ENCODE measurements around the gene SAMHD1.
"Not testable (repeated sequence)": the region's sequence is repeated elsewhere in the genome, so short reads cannot be mapped to it uniquely, and the experiment has no call there.

The SAMHD1 gene

GRCh38 chr20:36974660-36975059, 23.2 kb upstream of the SAMHD1 start:
- no peak for TF ChIP-seq CTCF (IDR thresholded peaks at IDR 0.05; ENCODE audit: insufficient read depth, low read length, poor library complexity, severe bottlenecking)
- H3K4me3 ChIP-seq (replicated peaks; ENCODE audit: low read depth, low read length) = no peak overlapping the region
- H3K27me3 ChIP-seq (replicated peaks; ENCODE audit: control insufficient read depth, insufficient read depth, low read length) = no peaks in the 10 kb centered on the region
- H3K36me3 ChIP-seq (ENCODE audit: control insufficient read depth, insufficient read depth, low read length) = no peaks in the 10 kb centered on the region
- no peak for DNase-seq (ENCODE audit: extremely low read depth, insufficient read length)

- no peak for TF ChIP-seq CTCF (IDR thresholded peaks at IDR 0.05; ENCODE audit: insufficient read depth, low read length, poor library complexity, severe bottlenecking)
- Histone ChIP-seq H3K36me3 (ENCODE audit: control insufficient read depth, insufficient read depth, low read length) (no peaks in the 10 kb centered on the region), H3K27me3 (replicated peaks; ENCODE audit: control insufficient read depth, insufficient read depth, low read length) (no peaks in the 10 kb centered on the region), H3K4me3 (replicated peaks; ENCODE audit: low read depth, low read length) (no peak overlapping the region)
- DNase-seq (ENCODE audit: extremely low read depth, insufficient read length) = no peak
Measured at GRCh38 chr20:36971103-36971502, 19.6 kb upstream of the SAMHD1 start.

GRCh38 chr20:36969478-36970186, 18.1 kb upstream of the SAMHD1 start:
- TF ChIP-seq CTCF (IDR thresholded peaks at IDR 0.05; ENCODE audit: insufficient read depth, low read length, poor library complexity, severe bottlenecking) = no peak
- no peak for DNase-seq (ENCODE audit: extremely low read depth, insufficient read length)
- Histone ChIP-seq H3K4me3 (replicated peaks; ENCODE audit: low read depth, low read length) (no peak overlapping the region), H3K27me3 (replicated peaks; ENCODE audit: control insufficient read depth, insufficient read depth, low read length) (no peaks in the 10 kb centered on the region), H3K36me3 (ENCODE audit: control insufficient read depth, insufficient read depth, low read length) (no peaks in the 10 kb centered on the region)

- no peak for DNase-seq (ENCODE audit: extremely low read depth, insufficient read length)
- no peaks in the 10 kb centered on the region for H3K36me3 ChIP-seq (ENCODE audit: control insufficient read depth, insufficient read depth, low read length)
- no peaks in the 10 kb centered on the region for H3K27me3 ChIP-seq (replicated peaks; ENCODE audit: control insufficient read depth, insufficient read depth, low read length)
- H3K4me3 ChIP-seq (replicated peaks; ENCODE audit: low read depth, low read length) = no peak overlapping the region
- TF ChIP-seq CTCF (IDR thresholded peaks at IDR 0.05; ENCODE audit: insufficient read depth, low read length, poor library complexity, severe bottlenecking) = no peak
Measured at GRCh38 chr20:36969051-36969450, 17.5 kb upstream of the SAMHD1 start.

- H3K36me3 ChIP-seq (ENCODE audit: control insufficient read depth, insufficient read depth, low read length) = no peaks in the 10 kb centered on the region
- TF ChIP-seq CTCF (IDR thresholded peaks at IDR 0.05; ENCODE audit: insufficient read depth, low read length, poor library complexity, severe bottlenecking) = no peak
- no peak for DNase-seq (ENCODE audit: extremely low read depth, insufficient read length)
- H3K4me3 ChIP-seq (replicated peaks; ENCODE audit: low read depth, low read length) = no peak overlapping the region
- H3K27me3 ChIP-seq (replicated peaks; ENCODE audit: control insufficient read depth, insufficient read depth, low read length) = no peaks in the 10 kb centered on the region
Measured at GRCh38 chr20:36967636-36968035, 16.1 kb upstream of the SAMHD1 start.

GRCh38 chr20:36966965-36967364, 15.5 kb upstream of the SAMHD1 start:
- DNase-seq (ENCODE audit: extremely low read depth, insufficient read length) = not testable (repeated sequence)

GRCh38 chr20:36962354-36962941, 10.9 kb upstream of the SAMHD1 start:
- not testable (repeated sequence) for H3K4me3 ChIP-seq (replicated peaks; ENCODE audit: low read depth, low read length); H3K27me3 ChIP-seq (replicated peaks; ENCODE audit: control insufficient read depth, insufficient read depth, low read length)

More at GRCh38 chr20:36966965-36967364, 15.5 kb upstream of the SAMHD1 start:
- H3K27me3 ChIP-seq (replicated peaks; ENCODE audit: control insufficient read depth, insufficient read depth, low read length); H3K36me3 ChIP-seq (ENCODE audit: control insufficient read depth, insufficient read depth, low read length); H3K4me3 ChIP-seq (replicated peaks; ENCODE audit: low read depth, low read length): not testable (repeated sequence)

More at GRCh38 chr20:36962354-36962941, 10.9 kb upstream of the SAMHD1 start:
- DNase-seq (ENCODE audit: extremely low read depth, insufficient read length); H3K36me3 ChIP-seq (ENCODE audit: control insufficient read depth, insufficient read depth, low read length): not testable (repeated sequence)

All from GM06990 (cell line).